RWPE2 (cell line): Measurements from ENCODE around the gene PTCD2.

Experiments used
- ATAC-seq: fragments of 200-7000 bp; cut with Tn5 transposase; 3 replicates; pipeline ENCODE4 v1.9.1; 2021; ENCODE audit warnings: low read depth
- DNase-seq: peaks from one replicate; pipeline ENCODE4 v3.0.0-alpha.2; 2020; ENCODE audit warnings: low spot score
- H3K27ac ChIP-seq: fragments of 450-650 bp; 2 replicates; pipeline ENCODE4 v1.5.1; 2017; ENCODE audit warnings: mild to moderate bottlenecking; ENCODE audit not compliant: poor library complexity, severe bottlenecking
- H3K27me3 ChIP-seq: fragments of 250-450 bp; sonication (Bioruptor Pico); 2 replicates; pipeline ENCODE4 v1.5.1; 2021; ENCODE audit warnings: mild to moderate bottlenecking, moderate library complexity; ENCODE audit not compliant: insufficient read depth, poor library complexity, severe bottlenecking
- H3K36me3 ChIP-seq: fragments of 250-450 bp; sonication (Bioruptor Pico); 2 replicates; pipeline ENCODE4 v1.5.1; 2020; ENCODE audit warnings: low read depth, mild to moderate bottlenecking, moderate library complexity
- H3K4me1 ChIP-seq: fragments of 250-450 bp; sonication (Bioruptor Pico); 2 replicates; pipeline ENCODE4 v1.5.1; 2021; ENCODE audit warnings: mild to moderate bottlenecking, moderate library complexity; ENCODE audit not compliant: insufficient read depth, poor library complexity, severe bottlenecking
- H3K4me3 ChIP-seq: fragments of 250-450 bp; sonication (Bioruptor Pico); 2 replicates; pipeline ENCODE4 v1.5.1; 2021; ENCODE audit warnings: mild to moderate bottlenecking, moderate library complexity; ENCODE audit not compliant: severe bottlenecking
- H3K9me3 ChIP-seq: fragments of 250-450 bp; sonication (Bioruptor Pico); 2 replicates; pipeline ENCODE4 v1.5.1; 2021; ENCODE audit warnings: mild to moderate bottlenecking, moderate library complexity; ENCODE audit not compliant: severe bottlenecking
- TF ChIP-seq, protein P1 (sequence below): fragments of 450-650 bp; IDR thresholded peaks from one replicate; pipeline ENCODE4 v1.5.1; 2017; ENCODE audit warnings: mild to moderate bottlenecking, moderate library complexity; ENCODE audit not compliant: poor library complexity, severe bottlenecking

The PTCD2 gene

DNA sequence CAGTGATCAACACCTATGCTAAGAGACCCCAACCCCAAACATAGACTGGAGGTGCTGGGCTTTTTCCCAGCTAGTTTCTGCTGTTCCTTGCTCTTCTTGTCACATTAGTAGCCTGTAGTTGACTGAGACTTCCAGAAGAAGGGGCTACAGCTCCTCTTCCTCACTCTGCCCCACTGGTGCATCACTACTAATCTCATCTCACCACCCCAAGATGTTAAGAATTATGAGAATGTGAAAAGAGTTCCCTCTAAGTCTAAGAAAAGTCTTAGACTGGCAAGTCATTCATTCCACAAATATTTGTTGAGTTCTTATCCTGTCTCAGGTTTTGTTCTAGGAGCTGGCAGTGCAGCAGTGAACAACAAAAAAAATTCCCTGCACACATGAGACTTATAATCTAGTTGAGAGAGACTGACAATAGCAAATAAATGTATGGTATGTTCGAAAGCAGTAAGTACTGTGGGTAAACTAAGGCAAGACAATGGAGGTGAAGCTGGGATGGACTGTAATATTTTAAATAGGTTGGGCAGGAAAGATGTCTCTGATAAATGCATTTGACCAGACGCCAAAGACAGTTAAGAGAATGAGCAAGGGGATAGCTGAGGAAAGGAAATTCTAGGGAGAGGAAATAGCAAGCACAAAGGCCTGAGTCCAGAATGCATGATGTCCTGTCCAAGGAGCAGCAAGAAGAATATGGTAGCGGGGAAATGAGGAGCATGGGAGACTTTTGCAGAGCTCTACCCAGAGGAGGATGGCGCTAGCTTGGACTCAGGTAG, 92.3 kb downstream of the PTCD2 start:
- DNase-seq = no peak
- no peak overlapping the region for H3K27ac ChIP-seq
- H3K4me1 ChIP-seq = no peaks in the 10 kb centered on the region
- no peaks in the 10 kb centered on the region for H3K36me3 ChIP-seq
- TF ChIP-seq, protein P1, sequence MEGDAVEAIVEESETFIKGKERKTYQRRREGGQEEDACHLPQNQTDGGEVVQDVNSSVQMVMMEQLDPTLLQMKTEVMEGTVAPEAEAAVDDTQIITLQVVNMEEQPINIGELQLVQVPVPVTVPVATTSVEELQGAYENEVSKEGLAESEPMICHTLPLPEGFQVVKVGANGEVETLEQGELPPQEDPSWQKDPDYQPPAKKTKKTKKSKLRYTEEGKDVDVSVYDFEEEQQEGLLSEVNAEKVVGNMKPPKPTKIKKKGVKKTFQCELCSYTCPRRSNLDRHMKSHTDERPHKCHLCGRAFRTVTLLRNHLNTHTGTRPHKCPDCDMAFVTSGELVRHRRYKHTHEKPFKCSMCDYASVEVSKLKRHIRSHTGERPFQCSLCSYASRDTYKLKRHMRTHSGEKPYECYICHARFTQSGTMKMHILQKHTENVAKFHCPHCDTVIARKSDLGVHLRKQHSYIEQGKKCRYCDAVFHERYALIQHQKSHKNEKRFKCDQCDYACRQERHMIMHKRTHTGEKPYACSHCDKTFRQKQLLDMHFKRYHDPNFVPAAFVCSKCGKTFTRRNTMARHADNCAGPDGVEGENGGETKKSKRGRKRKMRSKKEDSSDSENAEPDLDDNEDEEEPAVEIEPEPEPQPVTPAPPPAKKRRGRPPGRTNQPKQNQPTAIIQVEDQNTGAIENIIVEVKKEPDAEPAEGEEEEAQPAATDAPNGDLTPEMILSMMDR = no peak
- no peaks in the 10 kb centered on the region for H3K27me3 ChIP-seq
- ATAC-seq = no peak
- H3K9me3 ChIP-seq = no peaks in the 10 kb centered on the region
- H3K4me3 ChIP-seq = no peak overlapping the region

DNA sequence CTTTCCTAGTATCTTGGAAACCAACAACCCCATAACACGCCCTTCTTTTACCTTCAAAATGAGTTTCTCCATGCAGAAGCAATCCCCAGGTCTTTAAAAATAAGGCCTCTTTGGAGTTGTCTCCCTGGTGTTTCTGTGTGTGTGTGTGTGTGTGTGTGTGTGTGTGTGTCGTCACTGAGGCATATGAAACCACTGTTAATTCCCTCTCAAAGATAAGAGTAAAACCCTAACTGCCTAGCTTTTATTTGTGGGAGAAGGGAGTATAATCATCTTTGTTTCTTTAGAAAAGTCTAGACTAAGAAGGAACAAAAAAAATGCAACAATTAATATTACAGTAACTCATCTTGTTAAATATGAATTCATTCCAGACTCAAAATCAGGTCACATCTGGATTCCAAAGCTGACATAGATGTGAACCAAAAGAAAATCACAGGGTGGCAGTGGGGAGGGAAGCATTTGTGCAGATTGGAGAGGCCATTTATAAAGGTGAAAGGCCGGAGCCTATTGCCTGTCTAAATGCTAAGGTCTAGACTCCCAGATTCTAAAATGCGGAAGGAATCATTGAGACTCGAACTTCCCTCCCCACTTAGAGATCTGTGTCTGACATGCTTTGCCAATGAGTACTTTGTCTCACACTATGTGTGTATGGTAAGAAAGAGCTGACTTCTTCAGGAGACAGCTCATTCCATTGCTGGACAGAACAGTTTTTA, 95.6 kb downstream of the PTCD2 start:
- Histone ChIP-seq H3K36me3 (no peaks in the 10 kb centered on the region), H3K27ac (no peak overlapping the region), H3K4me3 (no peak overlapping the region), H3K4me1 (no peaks in the 10 kb centered on the region), H3K9me3 (no peaks in the 10 kb centered on the region), H3K27me3 (no peaks in the 10 kb centered on the region)
- no peak for DNase-seq
- TF ChIP-seq, protein P1 = no peak
- ATAC-seq = no peak

DNA sequence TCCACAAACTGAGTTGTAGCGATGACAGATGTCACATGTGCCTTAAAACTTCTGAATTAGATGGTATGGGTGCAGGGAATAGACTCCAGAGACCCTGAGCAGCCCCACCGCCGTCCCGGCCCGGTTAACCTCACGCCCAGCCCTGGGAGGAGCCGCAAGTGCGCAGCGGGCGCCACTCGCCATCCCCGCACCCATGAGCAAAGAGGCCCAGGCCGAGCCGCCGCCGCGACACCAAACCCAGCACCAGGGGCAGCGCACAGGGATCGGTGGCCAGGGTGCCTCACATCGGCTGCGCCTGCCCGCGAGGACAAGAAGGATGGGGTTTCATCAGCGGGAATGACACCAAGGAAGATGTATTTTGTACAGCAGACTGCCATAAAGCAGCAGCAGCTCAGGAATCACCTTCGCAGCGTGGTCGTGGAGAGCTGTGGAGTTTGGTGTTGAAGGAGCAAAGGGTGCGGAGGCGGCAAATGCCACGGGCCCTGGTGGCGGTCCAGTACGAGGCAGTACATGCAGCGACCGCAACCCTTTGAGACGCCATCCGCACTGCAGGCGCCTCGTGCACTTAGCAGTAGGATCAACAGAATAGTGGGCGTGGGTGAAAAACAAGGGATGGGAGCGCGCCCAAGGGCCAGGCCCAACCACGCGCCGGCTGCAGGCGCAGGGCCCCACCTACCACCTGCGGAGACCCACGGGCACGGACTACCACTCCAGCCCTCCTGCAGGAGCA, 97.3 kb downstream of the PTCD2 start:
- DNase-seq (no peak), ATAC-seq (no peak)
- TF ChIP-seq, protein P1 = no peak
- no peak overlapping the region for H3K4me3 ChIP-seq
- H3K27ac ChIP-seq = no peak overlapping the region
- H3K4me1 ChIP-seq = no peaks in the 10 kb centered on the region
- H3K9me3 ChIP-seq = no peaks in the 10 kb centered on the region
- H3K36me3 ChIP-seq = no peaks in the 10 kb centered on the region
- no peaks in the 10 kb centered on the region for H3K27me3 ChIP-seq
